ENCODE results near the gene LRIT3.

Gene LRIT3

DNA sequence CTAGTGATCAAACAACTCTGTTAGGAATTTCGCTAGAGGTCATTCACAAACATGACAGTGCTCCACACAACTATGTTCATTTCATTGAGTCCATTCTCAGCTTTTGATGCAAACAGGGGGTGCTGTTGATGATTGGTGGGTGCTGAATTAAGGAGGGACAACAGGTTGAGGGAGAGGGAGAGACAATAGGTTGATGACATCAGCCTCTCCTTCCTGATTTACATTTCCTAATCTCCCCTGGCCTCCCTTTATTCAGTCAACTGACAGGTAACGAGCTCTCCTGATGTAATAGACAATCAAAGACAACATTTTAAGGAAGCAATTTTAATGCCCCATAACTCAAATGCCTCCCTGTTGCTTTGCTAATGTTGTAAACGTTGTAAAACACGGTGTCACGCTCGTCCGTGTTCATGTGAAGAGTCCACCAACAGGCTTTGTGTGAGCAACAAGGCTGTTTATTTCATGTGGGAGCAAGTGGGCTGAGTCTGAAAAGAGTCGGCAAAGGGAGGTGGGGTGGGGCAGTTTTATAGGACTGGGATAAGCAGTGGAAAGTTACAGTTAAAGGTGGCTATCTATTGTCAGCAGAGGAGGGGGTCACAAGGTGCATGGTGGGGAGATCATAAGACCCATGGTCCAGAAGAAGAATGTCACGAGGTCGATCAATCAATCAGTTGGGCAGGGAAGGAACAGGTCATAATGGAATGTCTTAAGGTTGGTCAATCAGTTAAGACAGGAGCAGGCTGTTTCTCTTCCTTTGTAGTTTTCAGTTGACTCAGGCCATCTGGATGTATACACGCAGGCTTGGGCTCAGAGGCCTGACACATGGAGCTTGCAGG is 37.1 kb upstream of the LRIT3 start:
- DNase-seq (ENCODE audit: insufficient read length, low spot score) (no peak), FAIRE-seq (no peak)
- TF ChIP-seq CTCF (IDR thresholded peaks at IDR 0.05; ENCODE audit: insufficient read depth, missing control alignments), result no peak

- no peak for DNase-seq (ENCODE audit: insufficient read length, low spot score)
- FAIRE-seq, result no peak
Observed at GRCh38 chr4:109811707-109812106, 36.2 kb upstream of the LRIT3 start.

DNA sequence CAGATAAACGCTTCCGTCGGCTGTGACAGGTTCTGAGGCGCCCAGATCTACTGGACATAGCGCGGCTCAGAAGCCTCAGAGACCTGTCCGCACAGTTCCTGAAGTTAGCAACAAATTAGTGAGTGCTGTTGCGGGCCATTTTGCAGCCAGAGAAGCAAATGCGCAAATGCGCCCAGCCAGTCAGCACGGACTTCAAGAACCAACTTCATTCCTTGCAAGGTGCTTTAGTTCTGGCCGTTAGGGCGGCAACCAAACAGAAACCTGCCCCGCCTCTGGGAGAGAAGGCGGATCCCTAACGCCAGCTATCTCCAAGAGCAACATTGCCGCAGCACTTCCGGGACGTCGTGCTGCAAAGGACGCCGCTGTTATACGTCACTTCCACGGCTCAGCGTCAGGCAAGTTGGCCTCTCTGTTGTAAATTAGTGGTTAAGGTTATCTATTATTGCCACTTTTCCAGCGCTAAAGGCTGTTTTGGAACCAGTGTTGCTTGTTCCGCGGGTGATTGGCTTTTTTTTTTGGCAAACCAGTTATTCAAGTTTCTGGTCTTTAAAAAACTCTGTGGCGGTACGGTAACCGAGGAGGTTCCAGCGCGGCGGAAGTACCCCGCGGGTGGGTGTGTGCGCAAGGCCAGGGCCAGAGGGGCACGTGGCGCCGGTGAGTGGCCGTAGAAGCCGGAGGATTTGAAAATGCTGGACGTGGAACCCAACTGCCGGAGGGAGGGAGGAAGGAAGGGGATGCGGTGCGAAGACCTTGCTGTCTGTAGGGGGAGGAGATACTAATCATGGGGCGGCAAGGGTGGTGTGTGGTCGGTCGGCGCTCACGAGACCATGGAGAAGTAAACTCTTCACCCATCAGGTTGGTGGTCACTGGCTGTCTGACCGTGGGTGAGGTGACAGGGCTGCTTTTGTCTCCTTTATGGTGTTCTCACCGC is 32.5 kb upstream of the LRIT3 start, which contains the start of gene GAR1:
GAR1 (plus strand) TSS at position 612 of the 931 bp plus-strand sequence. CDS start 403 bp downstream, outside the sequence.
- no peak for TF ChIP-seq CTCF (IDR thresholded peaks at IDR 0.05; ENCODE audit: insufficient read depth, missing control alignments)
- FAIRE-seq, result peak; percentile 69
- DNase-seq (ENCODE audit: insufficient read length, low spot score), result peak; percentile 70

More at GRCh38 chr4:109811707-109812106, 36.2 kb upstream of the LRIT3 start:
- no peak for TF ChIP-seq CTCF (IDR thresholded peaks at IDR 0.05; ENCODE audit: insufficient read depth, missing control alignments)

GRCh38 chr4:109816082-109816442 is 31.8 kb upstream of the LRIT3 start:
- DNase-seq (ENCODE audit: insufficient read length, low spot score), result no peak

GRCh38 chr4:109816894-109817293 is 31.0 kb upstream of the LRIT3 start:
- no peak for DNase-seq (ENCODE audit: insufficient read length, low spot score)
- no peak for TF ChIP-seq CTCF (IDR thresholded peaks at IDR 0.05; ENCODE audit: insufficient read depth, missing control alignments)
- no peak for FAIRE-seq

More at GRCh38 chr4:109816082-109816442, 31.8 kb upstream of the LRIT3 start:
- TF ChIP-seq CTCF (IDR thresholded peaks at IDR 0.05; ENCODE audit: insufficient read depth, missing control alignments), result no peak
- FAIRE-seq, result no peak

- no peak for TF ChIP-seq CTCF (IDR thresholded peaks at IDR 0.05; ENCODE audit: insufficient read depth, missing control alignments)
- DNase-seq (ENCODE audit: insufficient read length, low spot score), result no peak
- FAIRE-seq, result no peak
Observed at GRCh38 chr4:109818268-109818667, 29.6 kb upstream of the LRIT3 start.

Data from D721Med (cell line).